CD4-positive, alpha-beta T cell treated with Interleukin-10 for 1 hour (primary cell): ENCODE data around the gene PSMF1.

Experiments
- DNase-seq: peaks from one replicate; pipeline ENCODE4 v3.0.0-alpha.2; 2020

PSMF1 gene

DNA sequence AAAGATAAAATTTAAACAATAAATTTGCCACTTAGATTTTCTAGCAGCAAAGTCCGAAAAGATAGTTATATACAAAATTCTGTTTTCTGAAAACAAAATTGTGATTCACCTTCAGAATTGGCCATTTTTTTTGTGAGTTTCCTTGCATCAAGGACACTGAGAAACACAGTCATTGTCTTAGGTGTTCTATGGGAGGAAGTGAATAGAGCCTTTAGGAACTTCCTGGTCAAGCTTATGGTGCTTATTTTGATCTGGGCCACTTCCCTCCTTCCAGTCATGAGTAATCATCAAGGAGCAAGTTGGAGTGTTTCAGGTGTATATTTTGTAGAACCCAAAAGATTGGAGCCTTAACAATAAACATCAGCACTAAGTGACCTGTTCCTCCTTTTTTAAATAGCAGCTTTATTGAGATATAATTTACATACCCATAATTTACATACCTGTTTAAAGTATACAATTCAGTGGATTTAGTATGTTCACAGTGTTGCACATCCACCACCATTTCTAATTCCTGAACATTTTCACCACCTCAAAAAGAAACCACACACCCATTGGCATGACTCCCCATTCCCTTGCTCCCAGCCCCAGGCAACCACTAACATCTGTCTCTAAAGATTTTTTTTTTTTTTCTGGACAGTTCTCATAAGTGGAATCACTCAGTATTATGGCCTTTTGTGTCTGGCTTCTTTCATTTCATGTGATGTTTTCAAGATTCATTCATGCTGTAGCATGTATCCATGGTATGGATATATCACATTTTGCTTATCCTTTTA, 48.7 kb downstream of the PSMF1 start:
- DNase-seq, result no peak

DNA sequence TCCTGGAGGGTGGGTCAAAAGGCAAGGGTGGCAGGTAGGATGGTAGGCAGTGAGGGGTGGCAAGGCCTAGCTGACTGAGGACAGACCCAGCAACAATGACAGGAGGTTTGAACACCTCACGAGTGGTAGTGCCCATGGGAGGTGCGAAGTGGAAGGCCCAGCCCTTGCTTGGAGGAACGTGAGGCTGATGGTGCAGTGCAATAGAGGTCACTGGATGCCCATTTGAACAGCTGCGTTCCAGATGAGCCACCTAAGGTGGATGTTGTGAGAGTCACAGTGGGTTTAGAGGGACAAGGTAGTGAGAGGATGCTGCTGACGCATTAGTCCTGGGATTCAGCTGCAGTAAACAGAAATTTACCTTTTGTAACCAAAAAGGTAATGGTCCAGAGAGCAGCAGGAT, 50.8 kb downstream of the PSMF1 start:
- DNase-seq, result no peak

DNA sequence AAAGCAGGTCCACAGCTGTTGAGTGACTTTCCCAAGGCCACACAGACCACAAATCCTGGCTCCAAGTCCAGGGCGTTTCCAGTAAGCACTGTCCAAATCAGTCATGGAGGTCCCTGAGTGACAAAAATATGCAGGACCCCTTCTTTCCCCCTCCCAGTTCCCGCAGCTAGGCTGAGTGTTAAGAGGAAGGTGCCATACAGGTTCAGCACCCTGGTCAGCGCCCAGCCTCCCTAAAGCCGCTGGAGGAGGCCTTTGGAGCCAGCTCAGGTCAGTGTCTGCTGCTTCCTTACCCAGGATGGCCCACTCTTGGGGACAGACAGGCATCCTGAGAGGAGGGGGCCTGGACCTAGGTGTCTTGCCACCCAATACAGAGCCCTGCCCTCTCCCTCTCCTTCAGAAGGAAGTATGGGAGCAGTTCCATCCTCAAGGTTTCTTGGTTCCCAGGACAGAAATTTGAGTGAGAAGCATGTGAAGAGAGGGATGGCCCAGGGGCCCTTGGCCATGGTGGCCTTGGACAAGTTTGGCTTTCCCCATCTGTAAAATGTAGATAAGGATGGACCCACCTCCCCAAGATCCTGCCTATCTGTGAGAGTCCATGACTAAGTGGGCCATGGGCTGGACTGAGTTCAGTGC, 53.2 kb downstream of the PSMF1 start:
- no peak for DNase-seq

DNA sequence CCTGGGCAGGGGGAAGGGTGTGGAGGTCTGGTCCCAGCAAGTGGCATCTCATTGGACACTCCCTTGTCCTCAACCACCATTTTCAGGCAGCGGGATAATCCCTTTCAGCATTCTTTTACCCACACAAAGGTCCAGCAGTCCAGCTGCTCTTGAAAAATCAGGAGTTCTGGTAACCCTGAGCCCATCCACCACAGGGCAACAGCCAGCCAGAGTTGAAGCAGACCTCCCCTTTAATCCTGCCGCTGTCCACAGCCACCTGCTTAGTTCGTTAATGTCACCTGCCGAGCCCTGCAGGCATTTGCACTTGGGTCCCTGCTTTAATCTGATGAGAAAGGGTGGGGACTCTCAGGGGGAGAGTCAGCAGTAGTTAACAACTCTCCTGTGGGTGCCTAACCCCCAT, 55.3 kb downstream of the PSMF1 start:
- DNase-seq, result no peak

DNA sequence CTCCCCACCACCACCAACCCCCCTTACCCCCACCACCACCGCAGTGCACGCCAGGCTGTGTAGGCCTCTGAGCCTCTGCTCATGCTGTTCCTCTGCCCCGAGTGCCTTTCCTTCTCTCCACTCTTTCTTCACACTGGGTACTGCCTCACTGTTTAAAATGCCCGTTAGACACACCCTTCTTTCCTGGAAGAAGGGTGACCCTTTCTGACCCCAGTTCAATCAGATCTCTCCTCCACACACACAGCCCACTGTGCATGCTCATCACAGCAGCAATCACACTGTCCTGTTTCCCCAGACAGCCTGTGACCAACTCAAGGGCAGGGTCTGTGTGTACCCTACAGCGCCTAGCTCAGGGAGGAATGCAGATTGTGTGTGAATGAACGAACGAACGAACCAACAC, 56.4 kb downstream of the PSMF1 start:
- no peak for DNase-seq

DNA sequence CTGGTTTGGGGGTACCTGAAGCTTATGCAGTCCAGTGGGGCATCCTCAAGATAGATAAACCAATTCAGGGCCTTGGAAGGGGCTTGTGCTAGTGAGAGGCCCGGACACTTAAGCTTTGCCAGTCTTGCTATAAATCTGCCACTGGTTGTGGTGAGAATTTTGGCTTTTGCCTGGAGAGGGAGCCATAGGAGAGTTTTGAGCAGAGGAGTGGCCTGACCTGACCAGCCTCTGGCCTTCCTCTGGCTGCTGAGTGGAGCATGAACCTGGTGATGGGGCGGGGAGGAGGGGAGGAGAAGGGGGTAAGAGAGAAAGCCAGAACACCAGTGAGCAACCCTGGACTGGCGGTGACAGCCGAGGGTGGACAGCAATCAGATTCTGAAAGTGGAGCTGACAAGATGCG, 59.3 kb downstream of the PSMF1 start:
- DNase-seq, result no peak

DNA sequence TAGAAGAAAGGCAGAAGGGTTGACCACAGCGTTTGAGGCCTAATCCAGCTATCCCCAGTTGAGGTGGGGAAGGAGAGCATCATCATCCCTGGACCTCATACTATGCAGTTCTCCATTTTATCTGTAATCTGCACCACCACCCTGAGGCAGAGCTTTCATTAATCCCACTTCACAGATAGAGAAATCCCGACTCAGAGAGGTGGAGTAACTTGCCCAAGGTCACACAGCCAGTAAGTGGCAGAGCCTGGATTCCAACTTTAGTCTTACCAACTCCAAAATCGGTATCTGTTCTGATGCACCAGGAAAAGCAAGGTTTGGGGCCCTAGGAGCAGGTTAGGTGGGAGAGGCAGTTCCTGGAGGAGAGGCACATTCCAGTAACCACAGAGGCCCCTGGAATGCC, 59.7 kb downstream of the PSMF1 start:
- no peak for DNase-seq

DNA sequence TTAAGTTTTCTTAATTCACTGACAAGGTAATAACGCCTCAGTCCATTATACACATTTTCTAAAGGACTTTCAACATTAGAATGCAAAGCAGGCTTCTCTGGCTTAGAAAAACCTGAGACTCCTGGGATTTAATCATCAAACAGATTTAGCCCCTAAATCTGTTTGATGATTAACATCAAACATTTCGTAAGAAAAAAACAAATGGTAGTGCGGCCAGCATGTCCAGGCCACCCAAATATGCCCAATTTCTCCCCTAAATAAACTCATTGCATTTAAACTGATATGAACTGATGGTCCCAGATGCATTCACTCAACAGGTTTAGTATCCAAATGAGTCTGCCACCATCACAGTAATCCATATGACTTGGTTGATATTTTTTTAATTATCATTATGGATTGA, 60.2 kb downstream of the PSMF1 start:
- no peak for DNase-seq

DNA sequence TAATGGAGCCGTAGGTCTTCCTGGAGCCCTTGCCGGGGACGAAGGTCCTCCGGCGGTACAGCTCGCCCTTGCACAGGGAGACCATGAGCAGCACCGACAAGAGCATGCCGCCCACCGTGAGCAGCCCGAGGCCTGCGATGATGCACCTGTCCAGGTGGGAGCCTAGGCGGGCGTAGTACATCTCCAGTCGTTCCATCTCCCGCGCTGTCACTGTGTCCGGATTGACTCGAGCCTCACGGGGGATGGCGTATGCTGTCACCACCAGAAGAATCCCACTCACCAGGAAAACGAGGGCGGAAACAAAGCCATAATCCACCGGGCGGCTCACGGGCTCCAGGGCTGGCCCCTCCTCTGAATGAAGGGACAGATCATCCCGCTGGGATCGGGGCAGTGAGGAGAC, 62.5 kb downstream of the PSMF1 start:
- DNase-seq, result no peak

DNA sequence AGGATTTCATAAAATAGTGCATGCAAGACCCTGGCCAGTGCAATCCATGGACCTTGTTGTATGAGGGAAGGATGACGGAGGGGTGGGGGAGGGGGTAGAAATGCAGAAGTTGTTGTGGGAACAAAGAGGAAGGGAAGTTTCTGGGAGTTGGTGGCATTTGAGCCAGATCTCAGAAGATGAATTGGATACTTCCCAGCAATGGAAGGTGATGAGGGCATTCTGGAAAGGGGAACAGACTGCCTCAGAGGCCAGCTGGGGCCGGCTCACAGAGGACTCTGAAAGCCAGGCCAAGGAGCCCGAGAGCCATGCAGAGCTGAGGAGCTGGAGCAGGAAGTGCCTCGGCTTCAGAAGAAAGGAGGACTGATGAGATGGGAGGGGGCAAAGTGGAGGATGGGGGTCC, 63.7 kb downstream of the PSMF1 start:
- no peak for DNase-seq

DNA sequence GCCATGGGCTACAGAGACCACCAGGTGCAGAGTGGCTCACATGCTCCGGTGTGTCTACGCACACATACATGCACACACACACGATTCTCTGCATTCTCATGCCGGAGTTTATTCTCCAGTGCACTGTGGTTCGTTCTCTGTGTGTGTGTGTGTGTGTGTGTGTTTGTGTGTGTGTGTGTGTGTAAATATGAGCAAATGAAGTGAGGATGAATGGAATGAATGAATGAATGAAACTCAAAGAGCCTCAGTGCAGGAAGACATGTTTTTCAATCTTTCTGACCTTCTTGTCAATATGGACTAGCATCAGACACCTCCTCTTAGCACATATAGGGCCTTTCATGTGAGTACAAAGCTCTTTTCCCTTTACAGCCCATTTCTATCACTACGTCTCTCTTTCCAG, 64.8 kb downstream of the PSMF1 start:
- DNase-seq, result no peak

DNA sequence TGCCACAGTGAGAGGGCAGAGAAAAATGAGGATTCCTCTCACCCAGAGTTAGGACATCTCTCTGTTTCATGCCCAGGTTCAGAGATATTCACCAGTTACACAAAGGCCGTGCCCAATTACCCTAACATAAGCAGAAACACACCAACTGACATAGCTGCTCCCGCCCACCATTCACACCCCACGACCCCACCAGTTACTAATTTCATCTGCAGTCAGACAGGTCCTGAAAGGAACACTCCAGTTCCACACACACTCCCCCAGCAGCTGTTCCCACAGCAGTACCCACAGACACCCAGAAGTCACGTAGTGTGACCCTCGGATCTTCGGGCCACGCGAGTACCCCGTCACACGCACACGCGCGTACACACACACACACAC, 65.8 kb downstream of the PSMF1 start:
- DNase-seq, result no peak

DNA sequence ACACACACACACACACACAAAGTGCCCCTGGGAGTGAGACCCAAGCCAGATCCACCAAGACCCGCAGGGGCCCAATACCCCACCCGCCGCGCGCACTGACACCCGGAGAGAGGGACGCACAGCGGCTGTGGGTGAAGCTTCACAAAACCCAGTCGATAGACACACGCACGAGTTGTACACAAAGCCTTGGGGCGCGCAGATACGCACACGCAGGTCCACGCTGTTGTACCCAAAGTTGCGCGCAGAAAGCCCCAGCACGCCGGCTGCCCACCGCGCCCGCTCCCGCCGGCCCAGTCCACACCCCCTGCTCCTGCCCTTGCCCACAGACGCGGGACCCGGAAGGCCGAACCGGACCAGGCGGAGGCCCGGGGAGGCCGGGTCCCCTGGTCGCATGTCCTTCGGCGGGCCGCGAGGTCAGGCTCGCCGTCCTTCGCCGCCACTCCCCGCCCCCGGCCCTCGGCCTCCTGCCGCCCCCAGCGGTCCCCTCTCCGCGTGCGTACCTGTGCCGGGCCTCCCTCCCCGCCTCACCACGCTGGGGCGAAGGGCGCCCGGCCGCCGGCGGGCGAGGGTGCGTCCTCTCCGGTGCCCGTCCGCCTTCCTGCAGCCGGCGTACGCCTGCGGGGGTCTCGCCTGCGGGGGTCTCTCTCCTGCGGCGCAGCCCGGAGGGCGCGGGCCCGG, 66.4 kb downstream of the PSMF1 start, which contains the start of gene TMEM74B:
TMEM74B (minus strand) TSS at position 344 of the 678 bp plus-strand sequence. CDS start 1,180 bp downstream, outside the sequence.
- DNase-seq, result no peak

DNA sequence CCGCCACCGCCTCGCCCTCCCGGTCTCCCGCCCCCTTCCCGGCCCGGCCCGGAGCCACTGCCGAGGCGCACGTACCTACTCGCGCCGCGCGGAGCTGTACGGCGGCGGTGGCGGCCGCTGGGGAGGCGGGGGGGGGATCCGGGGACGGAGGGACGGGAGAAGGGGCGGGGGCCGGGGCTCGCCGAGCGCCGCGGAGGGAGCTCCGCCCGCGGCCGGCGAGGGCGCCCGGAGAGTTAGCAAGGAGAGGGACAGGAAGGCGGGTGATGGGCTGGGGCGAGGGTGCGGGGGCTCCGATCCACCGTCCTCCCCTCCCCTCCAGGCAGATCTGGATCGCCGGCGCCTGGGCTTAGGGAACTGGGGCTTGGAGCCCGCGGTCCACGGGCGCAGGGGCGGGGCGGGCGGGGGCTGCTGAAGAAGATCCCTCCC, 66.9 kb downstream of the PSMF1 start:
- DNase-seq, result no peak

DNA sequence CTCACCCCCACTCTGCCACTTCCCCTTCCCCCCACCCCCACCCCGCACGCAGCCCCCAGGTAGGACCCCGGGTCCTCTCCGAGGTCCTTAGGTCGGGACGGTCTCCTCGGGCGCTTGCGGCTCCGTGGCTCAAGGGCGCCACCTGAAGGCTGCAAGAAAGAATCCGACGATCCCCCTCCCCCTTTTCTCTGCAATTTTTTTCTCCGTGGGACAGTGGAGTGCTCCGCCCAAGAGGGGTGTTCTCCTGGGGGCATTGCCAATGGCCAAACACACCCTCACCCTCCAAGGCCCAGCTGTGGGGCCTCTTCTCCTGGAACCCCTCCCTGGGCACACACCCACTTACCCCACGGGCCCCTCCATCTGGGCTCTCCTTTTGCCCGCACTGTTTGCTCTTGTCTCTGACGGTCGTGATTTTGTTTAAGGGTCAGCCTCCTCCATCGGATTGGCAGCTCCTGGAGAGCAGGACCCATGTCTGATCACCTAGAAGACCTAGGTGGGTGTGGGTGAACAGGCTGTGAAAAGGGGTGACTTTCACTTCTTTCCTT, 67.5 kb downstream of the PSMF1 start:
- peak; percentile 37 for DNase-seq

DNA sequence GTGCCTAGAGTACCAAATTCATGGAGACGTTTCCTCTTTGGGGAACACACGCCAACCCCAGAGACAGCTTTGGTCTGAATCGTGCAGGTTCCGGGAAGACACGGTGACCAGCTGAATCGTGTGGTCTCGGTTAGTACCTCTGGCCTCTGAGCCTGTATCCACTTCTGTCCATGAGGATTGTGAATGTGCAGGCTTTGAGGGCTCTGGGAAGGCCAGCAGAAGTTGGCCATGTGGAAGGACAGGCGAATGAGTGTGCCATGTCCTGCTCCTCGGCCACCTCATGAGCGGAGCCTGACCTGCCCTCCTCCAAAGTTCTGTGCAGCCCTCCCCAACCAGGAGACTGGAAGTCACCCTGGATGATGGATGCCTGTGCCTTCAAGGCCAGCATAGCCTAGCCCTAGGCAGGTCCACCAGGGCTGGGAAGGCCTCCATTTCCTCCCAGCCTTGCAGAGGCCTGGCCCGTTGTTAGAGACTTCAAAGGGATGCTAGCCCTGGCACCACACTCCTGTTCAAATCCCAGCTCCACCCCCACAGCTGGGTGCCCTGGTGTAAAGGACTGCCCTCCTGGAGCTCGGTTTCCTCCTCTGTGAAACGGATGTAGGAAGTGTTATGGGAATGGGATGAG, 68.1 kb downstream of the PSMF1 start:
- DNase-seq, result no peak

DNA sequence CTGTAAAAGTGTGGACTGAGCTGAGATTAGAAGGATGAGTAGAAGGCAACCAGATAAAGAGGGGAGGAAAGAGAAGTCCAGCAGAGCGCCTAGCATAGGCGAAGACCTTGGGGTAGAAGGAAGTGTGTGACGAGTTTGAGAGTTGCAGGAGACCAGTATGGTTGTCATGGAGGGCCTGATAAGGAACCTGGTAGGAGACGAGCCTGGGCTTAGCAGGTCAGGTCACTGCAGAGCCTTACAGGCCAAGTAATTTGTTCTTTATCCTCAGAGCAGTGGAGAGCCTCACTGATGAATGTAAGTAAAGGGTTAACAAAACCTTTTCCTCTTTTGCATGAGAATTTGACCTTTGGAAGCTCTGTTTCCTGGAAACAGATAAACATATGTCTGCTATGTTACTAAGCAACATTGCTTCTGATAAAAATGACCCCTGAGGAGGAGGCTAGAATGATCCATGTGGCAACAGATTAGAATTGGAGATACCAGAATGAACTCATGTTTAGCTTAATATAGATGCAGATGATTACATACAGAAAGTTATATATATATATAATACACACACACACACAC, 69.3 kb downstream of the PSMF1 start:
- no peak for DNase-seq

DNA sequence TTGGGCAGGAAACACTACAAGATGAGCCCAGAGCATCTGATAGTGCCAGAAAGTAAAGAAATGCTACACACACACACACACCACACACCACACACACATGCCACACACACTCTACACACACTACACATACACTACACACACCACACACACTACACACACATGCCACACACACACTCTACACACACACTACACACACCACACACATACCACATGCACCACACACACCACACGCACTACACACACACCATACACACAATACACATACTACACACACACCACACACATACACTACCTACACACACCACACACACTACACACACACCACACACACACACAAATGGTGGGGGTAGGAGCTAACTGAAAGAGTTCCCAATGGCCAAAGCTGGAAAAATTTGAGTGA, 69.9 kb downstream of the PSMF1 start:
- no peak for DNase-seq

DNA sequence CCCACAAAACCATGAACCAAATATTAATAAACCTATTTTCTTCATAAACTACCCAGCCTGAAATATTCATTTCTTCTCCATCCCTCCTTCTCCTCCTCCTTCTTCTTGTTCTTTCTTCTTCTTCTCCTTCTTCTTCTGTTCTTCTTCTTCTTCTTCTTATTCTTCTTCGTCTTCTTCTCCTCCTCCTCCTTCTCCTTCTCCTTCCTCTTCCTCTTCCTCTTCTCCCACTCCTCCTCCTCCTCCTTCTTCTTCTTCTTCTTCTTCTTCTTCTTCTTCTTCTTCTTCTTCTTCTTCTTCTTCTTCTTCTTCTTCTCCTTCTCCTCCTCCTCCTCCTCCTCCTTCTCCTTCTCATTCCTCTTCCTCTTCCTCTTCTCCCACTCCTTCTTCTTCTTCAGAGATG, 71.4 kb downstream of the PSMF1 start:
- no peak for DNase-seq

DNA sequence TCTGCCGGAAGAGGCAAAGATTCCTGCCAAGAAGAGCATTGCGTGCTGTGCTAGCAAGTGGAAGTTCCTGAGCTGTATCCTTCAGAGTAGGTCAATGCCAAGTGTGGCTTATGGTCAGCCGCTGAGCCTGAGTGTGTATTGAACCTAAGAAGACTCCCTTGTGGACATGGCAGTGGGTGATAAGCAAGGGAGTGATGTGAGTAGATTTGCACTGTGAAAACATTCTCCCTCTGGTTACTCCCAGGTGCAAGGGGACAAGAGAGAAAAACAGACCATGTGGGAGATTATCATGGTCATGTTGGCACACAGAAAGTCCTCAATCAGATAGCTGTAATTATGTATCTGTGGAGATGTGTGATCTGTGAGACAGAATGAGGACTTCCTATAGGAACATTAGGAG, 72.4 kb downstream of the PSMF1 start:
- DNase-seq, result no peak

DNA sequence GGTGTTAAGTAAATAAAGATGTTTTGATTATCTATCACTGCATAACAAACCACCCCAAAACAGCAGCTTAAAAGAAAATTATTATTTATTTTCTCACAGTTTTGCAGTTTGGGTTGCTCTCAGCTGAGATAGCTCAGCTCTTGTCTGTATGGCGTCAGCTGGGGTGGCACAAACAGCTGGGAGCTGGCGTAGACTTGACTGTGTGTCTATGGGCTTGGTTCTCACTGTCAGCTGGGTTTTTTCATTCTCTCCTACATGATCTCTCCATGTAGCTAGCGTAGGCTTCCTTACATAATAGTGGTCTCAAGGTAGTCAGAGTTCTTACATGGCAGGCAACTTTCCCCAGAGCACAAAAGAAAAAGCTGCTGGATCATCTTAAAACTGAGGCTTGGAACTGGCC, 72.9 kb downstream of the PSMF1 start:
- no peak for DNase-seq

DNA sequence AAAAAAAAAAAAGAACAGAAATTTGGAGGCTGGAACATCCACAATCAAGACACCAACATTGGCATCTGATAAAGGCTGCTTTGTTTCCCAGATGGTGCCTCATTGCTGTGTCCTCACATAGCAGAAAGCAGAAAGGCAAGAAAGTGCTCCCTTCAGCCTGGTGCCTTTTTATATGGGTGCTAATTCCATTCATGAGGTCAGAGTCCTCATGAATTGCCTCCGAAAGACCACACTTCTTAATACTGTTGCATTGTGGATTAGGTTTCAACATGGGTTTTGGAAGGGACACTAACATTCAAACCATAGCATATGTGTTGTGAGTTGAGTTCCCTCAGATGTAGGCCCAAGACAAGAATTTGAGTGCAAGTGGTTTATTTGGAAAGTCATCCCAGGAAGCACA, 76.8 kb downstream of the PSMF1 start:
- no peak for DNase-seq

DNA sequence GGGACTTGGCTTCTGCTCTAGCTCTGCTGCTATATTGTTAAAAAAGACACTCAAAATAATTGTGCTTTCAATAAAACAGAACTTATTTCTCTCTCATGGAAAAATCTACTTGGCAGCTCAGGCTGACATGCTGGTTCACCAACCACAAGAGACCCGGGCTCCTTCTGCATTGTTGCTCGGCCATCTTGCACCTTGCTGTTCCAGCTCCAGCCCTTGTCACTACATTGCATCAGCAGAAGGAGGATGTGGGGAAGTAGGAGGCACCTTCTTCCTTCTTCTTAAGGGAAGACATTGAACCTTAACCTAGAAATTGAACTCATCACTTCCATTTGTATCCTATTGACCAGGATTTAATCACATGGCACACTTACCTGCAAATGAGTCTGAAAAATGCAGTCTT, 78.2 kb downstream of the PSMF1 start:
- no peak for DNase-seq
